Mesodermal cell (in vitro differentiated cells): Measurements from ENCODE around the gene RTN1.

Experiments used
- H3K27ac ChIP-seq: 2 replicates; pipeline ENCODE4 v1.7.0; 2013; ENCODE audit warnings: mild to moderate bottlenecking, low read depth, low read length, moderate library complexity; ENCODE audit not compliant: severe bottlenecking
- H3K36me3 ChIP-seq: 2 replicates; pipeline ENCODE4 v1.7.1; 2013; ENCODE audit warnings: mild to moderate bottlenecking, low read length, moderate library complexity; ENCODE audit not compliant: control insufficient read depth, insufficient read depth
- H3K4me1 ChIP-seq: one replicate; pipeline ENCODE4 v1.7.1; 2013; ENCODE audit warnings: mild to moderate bottlenecking, low read length; ENCODE audit not compliant: insufficient read depth, control insufficient read depth, poor library complexity, severe bottlenecking
- H3K4me3 ChIP-seq: 2 replicates; pipeline ENCODE4 v1.7.0; 2013; ENCODE audit warnings: low read length, control low read depth, mild to moderate bottlenecking; ENCODE audit not compliant: insufficient read depth, poor library complexity, severe bottlenecking; ENCODE audit errors: extremely low read depth
- H3K9me3 ChIP-seq: 2 replicates; pipeline ENCODE4 v1.7.1; 2013; ENCODE audit warnings: mild to moderate bottlenecking, low read length, moderate library complexity; ENCODE audit not compliant: control insufficient read depth
- WGBS, 2 experiments: methylation state at CpG; one replicate each; pipeline ENCODE4 v1.1.5; 2013; ENCODE audit warnings: missing lambda C conversion rate in 2 of 2; ENCODE audit not compliant: insufficient coverage in 2 of 2; 5-methylcytosine and 5-hydroxymethylcytosine counted together

The RTN1 gene

DNA sequence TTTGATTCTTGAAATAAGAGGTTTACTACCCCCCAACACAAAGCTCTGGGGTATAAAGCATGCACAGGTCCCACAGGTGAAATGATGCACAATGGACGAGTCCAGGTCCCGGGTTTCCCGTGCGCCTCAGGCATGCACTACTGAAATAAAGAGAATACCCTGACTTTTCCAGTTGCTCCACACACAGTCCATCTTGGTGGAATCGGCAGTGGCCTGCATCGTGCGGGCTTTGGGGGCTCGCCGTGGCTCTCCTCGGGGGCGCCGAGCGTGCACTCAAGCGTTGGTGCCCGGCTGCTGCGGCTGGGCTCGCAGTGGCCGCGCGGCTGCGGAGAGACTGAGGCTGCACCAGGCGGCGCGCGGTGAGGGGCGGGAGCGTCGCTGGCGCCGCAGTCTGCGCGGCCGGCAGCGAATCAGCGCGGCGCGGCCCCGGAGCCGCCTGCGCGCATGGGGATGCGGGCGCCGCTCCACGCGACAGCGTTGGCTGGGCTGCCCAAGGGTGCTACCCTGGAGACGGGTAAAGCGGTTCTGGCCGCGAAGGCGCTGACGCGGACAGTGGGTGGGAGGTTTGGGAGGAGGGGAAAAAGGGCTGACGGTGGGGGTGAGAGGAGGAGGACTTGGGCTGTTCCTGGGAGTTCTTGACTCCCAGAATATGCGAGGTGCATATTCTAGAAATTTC, 240.2 kb downstream of the RTN1 start:
- no peak overlapping the region for H3K27ac ChIP-seq
- 0 to 1% methylated on average over 32 to 52 of the region's 57 CpGs for WGBS, 2 experiments

DNA sequence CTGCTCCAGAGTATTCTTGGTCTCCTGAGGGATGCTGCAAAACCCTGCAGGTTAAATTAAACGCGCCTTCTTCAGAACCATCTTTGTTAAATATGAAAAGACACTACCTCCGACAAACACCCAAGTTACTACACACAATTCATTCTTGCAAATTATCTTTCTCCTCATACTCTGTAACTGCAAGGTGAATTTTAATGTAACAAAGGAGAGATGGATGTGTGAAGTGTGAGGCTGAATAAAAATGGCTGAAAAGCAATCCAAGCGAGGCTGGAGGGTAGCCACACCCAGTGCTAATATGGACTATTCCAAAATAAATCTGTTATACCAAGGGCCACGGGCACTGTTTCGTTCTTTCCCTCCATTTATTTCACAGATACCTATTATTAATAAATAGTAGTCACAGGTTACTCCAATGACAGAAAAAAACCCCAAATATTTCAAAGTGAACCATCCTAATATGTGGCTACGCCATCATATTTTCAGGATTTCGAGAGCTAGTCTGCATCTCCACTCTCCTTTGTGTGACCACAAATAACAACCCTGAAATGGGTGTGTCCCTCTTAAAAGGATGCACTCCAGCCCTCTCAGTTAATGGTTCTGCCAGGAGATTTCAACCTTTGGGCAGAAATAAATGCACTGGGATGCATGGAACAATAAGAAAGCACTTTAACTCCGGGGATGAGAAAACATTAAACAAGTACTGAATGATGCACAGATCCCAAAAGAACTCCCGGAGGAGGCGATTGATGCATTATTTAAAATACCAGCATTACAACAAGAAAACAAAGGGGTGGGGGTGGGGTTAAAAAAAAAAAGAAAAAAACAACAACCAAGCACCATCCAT, 240.9 kb downstream of the RTN1 start:
- no peak overlapping the region for H3K27ac ChIP-seq
- WGBS, 2 experiments = 76 to 94% methylated on average over 4 of the region's 11 CpGs
- no peaks in the 10 kb centered on the region for H3K4me1 ChIP-seq
- no peaks in the 10 kb centered on the region for H3K9me3 ChIP-seq
- H3K36me3 ChIP-seq = no peaks in the 10 kb centered on the region
- H3K4me3 ChIP-seq = peak overlapping the region; percentile 37

More for the DNA sequence above, 240.2 kb downstream of the RTN1 start:
- peak overlapping the region; percentile 37 for H3K4me3 ChIP-seq
- no peaks in the 10 kb centered on the region for H3K4me1 ChIP-seq
- H3K9me3 ChIP-seq = peaks cover 5% of the 10 kb centered on the region
- H3K36me3 ChIP-seq = no peaks in the 10 kb centered on the region

DNA sequence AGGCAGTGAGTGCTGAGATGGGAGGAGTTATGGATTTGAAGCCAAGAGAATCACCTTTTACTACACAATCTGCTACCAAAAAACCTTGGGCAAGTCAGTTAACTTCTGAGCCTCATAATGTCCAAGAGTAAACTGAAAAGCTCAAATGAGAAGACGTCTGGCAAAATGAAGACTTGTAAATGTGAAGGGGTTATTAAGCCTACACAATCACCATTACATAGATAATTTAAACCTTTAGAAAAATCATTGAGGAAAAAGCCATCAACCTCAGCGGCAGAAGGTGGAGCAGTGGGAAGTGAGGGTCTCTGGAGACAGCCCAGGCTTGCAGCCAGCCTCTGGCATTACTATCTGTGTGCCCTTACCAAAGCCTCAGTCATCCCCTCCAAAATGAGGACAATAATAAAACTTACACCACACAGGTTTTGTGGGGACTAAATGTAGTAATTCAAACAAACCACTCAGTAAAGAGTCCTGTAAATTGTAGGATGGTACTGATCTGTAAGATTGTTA, 243.5 kb downstream of the RTN1 start:
- Histone ChIP-seq H3K4me3 (no peak overlapping the region), H3K9me3 (no peaks in the 10 kb centered on the region), H3K4me1 (no peaks in the 10 kb centered on the region), H3K27ac (no peak overlapping the region), H3K36me3 (no peaks in the 10 kb centered on the region)
- WGBS, 2 experiments = no CpG with 5 or more reads among the region's 2 CpGs

DNA sequence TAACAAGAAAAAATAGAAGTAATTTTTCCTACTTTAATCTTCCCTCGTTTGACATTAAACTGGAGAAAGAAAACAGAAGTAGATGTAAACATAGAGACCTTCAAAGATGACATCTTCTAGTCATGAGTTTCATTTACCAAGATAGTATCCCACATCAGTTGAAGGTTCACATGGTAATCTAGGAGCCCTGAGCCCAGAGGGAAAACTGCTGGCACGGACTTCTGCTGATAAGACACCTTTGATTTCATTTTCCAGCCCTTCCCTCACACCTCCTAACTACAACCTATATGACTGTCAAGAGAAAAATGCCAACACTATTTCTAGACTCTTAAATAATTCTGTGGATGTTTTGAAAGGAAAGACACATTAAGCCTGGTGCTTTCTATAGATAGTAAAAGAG, 247.9 kb downstream of the RTN1 start:
- Histone ChIP-seq H3K27ac (no peak overlapping the region), H3K4me3 (no peak overlapping the region), H3K36me3 (no peaks in the 10 kb centered on the region), H3K9me3 (no peaks in the 10 kb centered on the region), H3K4me1 (no peaks in the 10 kb centered on the region)
- 100% methylated on average over 1 of the region's 2 CpGs; no CpG with 5 or more reads in 1 of the 2 experiments for WGBS, 2 experiments

DNA sequence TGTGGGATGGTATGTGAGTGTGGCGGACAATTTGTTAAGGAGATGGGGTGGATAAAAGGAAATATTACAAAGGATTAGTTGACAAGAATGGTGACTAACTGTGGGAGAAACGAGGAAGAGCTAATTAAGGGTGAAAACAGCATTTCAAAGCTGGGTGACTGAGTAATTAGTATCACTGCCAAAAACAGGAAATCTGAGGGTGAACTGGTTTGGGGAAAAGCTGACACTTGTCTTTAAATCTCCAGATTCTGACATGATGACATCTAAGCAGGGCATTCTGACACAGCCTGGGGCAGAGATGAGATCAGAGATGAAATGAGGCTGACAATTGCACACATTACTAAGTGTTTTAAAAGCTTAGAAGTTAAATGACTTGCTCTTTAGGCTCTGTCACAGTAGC, 251.5 kb downstream of the RTN1 start:
- Histone ChIP-seq H3K27ac (no peak overlapping the region), H3K4me3 (no peak overlapping the region), H3K36me3 (no peaks in the 10 kb centered on the region), H3K4me1 (no peaks in the 10 kb centered on the region), H3K9me3 (no peaks in the 10 kb centered on the region)
- WGBS, 2 experiments = 62 to 66% methylated on average over 2 of the region's 2 CpGs

DNA sequence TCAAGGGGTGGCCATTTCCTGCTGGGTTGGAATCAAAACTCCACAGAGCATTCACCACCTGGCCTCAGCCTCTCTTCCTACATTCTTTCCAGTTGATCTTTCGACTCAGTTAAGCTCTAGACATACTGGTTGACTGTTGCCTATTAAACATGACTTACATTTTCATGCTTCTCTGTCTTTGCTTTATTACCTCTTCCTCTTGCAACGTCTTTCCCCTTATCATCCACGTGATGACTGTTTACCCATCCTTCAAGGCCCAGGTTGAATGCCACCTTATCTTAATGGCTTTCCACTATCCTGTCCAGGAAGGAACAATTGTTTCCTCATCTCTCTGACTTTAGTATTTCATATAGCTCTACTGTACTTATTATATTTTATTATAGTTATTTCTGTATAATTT, 269.5 kb downstream of the RTN1 start:
- H3K27ac ChIP-seq = no peak overlapping the region
- 73 to 82% methylated on average over 3 of the region's 3 CpGs for WGBS, 2 experiments
- no peaks in the 10 kb centered on the region for H3K4me1 ChIP-seq
- H3K36me3 ChIP-seq = no peaks in the 10 kb centered on the region
- H3K9me3 ChIP-seq = no peaks in the 10 kb centered on the region
- no peak overlapping the region for H3K4me3 ChIP-seq

DNA sequence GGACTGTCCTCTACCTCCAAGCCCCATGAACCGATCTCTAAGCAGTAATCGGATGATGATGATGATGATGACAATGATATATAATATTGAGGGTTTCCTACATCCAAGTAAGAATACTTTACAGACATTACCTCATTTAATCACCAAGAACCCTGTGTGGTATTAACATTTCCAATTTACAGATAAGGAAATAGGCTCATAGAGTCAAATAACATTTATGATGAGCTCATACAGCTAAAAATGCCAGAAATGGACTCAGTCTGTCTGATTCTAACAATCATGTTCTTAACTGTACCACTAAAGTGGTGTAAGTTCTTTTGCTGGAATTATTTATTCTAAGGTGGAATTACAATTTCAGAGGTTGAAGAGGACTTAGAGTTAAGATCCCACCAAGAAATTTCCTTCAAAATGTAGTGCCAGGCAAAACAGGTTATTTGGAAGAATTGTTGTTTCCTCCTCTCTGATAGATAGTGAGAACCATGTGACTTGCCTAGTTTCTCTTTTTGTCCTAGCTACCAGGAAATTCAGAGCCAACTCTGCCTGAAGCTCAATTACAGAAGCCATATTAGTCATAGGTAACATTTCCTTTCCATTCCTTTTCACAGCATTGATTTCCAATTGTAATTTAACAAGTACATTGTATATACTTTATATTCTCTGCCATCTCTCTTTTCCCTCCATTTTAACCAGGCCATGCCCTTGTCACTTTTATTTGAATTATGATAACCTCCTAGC, 270.2 kb downstream of the RTN1 start:
- no peak overlapping the region for H3K27ac ChIP-seq
- no peaks in the 10 kb centered on the region for H3K4me1 ChIP-seq
- WGBS, 2 experiments = no CpG with 5 or more reads among the region's 2 CpGs
- H3K9me3 ChIP-seq = no peaks in the 10 kb centered on the region
- no peaks in the 10 kb centered on the region for H3K36me3 ChIP-seq
- no peak overlapping the region for H3K4me3 ChIP-seq

DNA sequence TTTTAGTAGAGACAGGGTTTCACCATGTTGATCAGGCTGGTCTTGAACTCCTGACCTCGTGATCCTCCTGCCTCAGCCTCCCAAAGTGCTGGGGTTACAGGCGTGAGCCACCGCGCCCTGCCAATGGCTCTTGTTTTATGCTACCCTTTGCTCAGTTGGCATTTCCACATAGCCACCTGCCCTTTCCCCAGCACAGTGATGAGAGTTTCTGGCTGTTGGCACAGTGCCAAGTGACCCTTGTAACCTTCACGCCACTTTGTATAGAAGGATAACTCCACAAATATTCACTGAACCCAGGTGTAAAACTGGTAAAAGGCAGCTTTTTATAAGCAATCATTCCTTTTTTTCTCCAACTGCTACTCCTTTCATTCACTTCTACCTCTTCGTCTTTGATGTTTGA, 275.5 kb downstream of the RTN1 start:
- Histone ChIP-seq H3K9me3 (peaks cover 3% of the 10 kb centered on the region), H3K4me1 (no peaks in the 10 kb centered on the region), H3K4me3 (no peak overlapping the region), H3K27ac (no peak overlapping the region), H3K36me3 (no peaks in the 10 kb centered on the region)
- WGBS, 2 experiments = 91 to 94% methylated on average over 4 to 5 of the region's 6 CpGs

DNA sequence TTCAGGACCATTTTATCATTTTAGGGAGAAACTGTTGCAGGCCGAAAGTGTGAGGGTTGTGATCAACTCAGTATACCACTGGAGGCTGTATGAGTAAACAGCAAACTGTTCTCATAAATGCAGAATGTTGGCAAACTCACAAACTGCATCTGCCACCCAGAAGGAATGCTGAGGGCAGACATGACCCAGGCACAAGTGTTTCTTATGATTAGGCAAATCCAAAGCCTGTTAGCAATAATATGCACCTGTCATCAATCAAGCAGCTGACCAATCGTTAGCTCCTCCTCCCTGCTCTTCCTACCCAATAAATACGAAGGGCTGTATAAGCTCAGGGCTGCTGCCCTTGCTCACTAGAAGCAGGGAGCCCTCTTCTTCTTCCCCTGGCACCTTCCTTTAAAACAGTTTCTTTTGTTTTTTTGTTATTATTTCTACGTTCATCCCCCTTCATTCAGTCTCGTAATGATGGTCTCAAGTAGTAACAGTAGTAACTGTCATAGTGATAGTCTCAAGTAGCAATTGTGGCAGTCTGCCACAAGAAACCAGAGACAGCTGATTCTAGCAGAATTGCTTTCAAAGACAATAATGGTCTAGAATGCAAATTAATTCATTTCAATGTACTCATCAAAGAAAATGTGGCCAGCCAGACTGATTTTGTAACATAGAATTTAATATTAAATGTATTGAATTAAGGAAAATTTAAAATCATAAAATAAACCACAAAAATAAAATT, 278.8 kb downstream of the RTN1 start:
- Histone ChIP-seq H3K36me3 (no peaks in the 10 kb centered on the region), H3K4me1 (no peaks in the 10 kb centered on the region), H3K9me3 (peaks cover 3% of the 10 kb centered on the region), H3K27ac (no peak overlapping the region), H3K4me3 (no peak overlapping the region)
- WGBS, 2 experiments = 82 to 92% methylated on average over 3 to 4 of the region's 5 CpGs

DNA sequence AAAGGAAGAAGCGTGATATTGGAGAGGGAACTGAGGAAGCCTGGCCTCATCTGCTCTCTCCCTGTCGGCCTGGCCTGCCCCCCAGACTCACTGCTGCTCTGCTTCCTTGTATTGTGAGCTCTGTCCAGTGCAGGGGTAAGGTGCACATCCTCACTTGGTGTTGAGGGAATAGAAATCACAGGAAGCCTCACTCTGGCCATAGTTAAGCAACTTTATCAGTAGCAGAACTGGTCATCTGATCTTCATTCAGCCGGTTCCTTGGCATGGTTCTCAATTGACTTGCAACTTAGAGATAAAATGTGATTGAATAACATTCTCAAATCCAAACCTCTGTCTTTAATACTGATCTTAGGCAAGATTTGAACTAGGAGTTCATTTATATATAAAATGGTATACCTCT, 282.5 kb downstream of the RTN1 start:
- H3K36me3 ChIP-seq = no peaks in the 10 kb centered on the region
- no peak overlapping the region for H3K27ac ChIP-seq
- no peak overlapping the region for H3K4me3 ChIP-seq
- WGBS, 2 experiments = 80 to 100% methylated on average over 1 of the region's 3 CpGs
- H3K4me1 ChIP-seq = peaks cover 3% of the 10 kb centered on the region
- peaks cover 3% of the 10 kb centered on the region for H3K9me3 ChIP-seq
